HG02571 (cell line): ENCODE data around the gene TNS4.

ENCODE experiments used
- ATAC-seq: cut with Tn5 transposase; IDR thresholded peaks from one replicate; pipeline ENCODE4 v1.9.1; 2021; ENCODE audit warnings: mild to moderate bottlenecking, moderate library complexity; ENCODE audit not compliant: unreplicated experiment

The TNS4 gene

DNA sequence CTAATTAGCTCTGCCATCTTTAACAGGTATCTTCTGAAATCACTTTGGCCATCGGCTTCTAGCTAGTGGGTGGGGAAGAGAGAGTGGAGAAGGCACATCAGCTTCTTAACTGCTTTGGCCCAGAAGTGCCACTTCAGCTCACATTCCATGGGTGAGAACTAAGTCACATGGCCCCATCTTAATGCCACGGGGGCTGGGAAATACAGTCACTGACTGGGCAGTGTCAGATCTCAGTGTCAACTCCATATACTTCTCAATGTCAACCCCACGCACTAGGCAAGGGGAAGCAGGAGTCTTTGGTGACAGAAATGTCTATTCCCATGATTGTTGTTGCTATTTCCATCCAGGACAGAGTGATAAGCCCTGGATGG, 34.5 kb upstream of the TNS4 start:
- ATAC-seq, result no peak

DNA sequence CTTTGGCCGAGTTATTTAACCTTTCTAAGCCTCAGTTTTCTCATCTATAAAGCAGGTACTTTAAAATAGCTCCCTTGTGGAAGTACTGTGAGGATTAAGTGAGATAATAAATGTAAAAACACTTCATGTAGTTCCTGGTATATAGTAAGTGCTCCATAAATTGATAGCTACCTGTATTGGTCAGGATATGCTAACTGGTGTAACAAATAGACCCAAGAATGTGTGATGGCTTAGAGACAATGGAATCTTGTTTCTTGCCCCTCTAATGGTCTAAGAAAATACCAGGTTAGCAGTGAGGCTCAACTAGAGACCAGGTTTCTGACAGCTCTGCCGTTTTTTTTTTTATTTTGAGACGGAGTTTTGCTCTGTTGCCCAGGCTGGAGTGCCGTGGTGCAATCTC, 34.0 kb upstream of the TNS4 start:
- ATAC-seq, result no peak

DNA sequence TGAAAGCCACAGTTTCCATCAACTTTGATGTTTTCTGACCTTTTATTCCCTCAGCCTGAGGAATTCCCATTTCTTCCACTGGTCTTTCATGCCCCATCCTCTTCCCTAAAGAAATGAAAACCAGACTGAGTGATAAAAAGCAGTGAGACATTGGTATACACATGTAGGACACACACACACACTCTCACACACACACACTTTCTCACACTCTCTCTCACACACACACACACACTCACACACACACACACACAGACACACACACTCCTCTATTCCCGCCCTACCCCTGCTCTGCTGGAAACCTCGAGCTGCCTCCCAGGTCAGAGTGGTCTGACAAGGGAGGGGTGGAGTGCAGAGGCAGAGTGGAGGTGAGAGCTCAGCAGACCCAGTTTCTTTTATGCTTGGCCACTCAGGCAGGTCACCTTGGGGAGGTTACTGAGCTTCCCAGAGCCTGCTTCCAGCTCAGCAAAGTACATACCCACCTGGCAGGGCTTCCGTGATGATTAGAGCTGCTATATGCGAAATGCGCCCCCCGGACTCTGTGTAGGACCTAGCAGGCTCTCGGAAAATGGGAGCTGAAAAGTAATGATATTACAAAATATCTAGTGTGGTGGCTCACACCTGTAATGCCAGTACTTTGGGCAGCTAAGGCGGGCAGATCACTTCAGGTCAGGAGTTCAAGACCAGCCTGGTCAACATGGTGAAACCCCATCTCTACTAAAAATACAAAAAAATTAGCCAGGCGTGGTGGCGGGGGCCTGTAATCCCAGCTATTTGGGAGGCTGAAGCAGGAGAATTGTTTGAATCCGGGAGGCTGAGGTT, 33.2 kb upstream of the TNS4 start:
- no peak for ATAC-seq

DNA sequence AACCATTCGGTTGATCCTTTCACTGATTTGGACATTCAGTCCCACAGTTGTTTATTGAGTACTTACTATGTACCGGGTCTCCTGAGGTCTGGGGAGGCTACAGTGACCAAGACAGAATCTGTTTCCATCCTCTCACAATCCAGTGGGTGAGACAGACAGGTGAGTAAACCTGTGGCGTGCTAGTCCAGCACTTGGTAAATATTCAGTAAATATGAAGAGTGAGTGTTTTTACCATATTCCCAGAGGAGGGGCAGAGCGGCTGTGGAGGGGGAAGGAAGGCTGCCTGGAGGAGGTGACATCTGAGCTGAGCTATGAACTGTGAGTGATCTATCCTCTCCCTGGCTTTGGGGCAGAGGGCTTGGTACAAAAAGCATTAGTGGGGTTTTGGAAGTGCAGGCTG, 32.5 kb upstream of the TNS4 start:
- ATAC-seq, result no peak

DNA sequence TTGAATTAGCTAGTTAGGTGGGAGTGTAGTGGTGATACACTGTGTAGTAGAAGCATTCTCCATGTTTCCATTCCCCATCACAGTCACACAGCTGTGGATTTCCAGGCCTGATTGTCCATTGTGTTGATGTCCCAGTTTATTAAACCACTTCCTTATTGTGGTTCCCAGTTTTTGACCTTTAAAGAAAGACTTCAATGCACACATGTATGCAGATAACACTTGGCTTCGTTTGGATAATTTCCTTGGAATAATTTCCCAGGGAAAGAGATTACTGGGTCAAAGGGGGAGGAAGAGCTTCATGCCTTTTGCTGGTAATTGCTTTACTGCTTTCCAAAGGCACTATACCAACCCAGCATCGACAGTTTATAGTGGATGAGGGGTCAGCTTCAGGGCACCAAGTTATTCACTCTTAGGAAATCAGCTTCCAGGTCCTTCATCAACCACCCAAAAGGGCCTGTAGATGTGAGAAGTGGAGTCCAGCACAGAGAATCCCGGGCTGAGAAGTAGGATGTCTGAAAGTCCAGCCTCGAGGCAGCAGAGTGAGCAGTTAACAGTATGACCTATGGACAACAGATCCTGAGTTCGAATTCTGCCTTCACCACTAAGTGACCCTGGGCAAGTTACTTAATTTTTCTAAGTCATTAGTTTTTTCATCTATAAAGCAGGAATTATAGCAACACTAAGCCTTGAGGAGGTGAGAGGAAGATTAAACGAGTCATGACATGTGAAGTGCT, 31.3 kb upstream of the TNS4 start:
- no peak for ATAC-seq

DNA sequence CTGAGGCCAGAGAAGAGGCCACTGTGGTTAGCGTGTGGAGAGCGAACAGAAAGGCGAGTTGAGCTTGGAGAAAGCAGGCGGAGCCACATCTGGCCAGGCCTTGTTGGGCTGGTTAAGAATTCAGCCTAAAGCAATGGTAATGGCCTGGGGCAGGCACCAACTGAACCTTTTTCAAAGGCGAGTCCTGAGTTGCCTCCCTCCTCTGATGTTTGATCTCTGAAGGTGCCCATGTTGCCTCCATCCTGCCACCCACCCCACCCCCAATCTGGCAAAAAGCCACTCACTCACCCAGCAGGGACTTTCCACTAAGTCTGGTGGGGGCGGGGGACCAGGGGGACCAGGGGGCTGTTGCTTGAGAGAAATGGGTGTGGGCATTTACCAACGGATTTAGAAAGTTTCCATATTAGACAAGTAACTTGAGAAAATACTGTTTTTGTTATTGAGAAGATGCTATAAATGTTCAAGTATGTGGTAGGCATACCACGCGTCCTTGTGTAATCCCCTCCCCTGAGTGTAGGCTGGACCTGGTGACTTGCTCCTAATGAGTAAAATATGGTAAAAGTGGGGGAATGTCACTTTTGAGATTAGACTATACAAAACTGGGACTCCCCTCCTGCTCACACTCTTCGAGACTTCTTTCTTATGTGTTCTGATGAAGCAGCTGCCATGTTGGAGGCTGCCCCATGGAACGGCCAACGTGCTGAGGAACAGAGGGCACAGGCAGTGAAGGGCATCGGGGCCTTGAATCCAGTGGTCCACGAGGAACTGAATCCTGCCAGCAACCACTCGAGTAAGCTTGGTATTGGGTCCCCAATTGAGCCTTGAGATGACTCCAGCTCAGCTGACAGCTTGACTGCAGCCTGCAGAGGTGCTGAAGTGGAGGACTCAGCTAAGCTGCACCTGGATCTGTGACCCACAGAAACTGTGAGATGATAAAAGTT, 29.9 kb upstream of the TNS4 start:
- no peak for ATAC-seq

DNA sequence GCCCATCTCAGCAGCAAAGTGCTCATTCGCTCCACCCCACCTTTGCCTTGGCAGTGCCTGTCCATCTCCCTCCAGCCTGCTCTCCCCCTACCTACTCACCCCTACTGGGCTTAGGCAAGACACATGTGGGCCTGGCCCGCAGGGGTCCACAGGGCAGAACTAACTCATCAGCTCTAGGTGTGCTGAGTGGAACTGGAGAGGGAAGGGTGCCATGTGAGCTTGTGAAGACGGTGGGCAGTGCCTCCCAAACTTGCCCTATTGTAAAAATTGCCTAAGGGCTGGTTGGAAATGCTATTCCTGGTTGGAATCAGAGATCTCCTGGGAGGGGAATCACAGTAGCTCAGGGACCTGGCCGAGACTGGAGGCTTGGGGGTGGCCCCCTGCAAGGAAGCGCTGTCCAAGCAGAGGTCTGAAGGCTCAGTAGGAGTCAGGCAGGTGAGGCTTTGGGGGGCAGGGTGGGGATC, 29.1 kb upstream of the TNS4 start:
- ATAC-seq, result no peak

DNA sequence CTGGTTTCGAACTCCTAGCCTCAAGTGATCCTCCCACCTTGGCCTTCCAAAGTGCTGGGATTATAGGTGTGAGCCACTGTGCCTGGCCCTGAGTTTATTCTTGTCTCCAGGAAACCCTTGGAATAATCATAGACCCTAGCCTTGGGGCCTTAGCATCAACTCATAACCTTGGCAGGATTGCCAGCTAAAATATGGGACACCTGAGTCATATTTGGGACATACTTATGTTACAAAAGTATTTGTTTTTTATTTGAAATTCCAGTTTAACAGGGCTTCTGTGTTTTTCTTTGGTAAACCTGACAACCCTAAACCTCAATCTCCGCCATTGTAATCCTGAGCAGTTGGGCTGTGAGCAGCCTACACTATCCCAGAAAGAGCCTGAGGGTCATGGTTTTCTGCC, 28.6 kb upstream of the TNS4 start:
- ATAC-seq, result no peak

DNA sequence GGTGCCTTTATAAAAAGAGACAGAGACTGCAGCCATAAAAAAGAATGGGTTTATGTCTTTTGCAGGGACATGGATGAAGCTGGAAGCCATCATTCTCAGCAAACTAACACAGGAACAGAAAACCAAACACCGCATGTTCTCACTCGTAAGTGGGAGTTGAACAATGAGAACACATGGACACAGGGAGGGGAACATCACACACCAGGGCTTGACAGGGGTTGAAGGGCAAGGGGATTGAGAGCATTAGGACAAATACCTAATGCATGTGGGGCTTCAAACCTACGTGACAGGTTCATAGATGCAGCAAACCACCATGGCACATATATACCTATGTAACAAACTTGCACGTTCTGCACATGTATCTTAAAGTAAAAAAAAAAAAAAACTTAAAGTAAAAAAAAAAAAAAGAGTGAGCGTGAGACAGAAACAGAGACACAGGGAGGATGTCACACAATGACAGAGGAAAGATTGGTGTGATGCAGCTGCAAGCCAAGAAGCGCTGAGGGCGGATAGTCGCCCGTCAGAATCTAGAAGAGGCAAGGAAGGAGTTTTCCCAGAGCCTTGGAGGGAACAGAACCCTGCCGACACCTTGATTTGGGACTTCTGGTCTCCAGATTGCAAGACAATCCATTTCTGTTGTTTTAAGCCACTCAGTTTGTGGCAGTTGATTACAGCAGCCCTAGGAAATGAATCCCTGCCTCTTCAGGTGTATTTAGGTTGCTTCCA, 27.4 kb upstream of the TNS4 start:
- ATAC-seq, result no peak

DNA sequence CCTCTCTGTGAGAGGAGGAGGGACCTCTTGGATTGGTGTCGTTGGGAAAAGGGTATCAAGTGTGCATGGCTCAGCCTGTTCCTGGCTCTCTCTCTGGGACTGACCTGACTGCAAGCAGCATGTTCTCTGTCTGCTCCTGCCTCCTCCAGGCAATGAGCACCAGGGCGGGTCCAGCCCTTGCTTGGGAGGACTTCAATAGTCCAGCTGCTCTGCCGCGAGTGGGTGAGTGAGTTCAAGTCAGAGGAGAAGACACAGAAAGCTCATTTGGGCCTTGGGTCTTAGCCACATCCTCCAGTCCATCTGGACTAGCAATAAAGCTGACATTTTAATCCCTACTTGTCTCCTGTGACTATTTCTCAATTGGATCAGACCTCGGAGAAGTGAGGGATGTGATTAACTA, 25.2 kb upstream of the TNS4 start:
- no peak for ATAC-seq

DNA sequence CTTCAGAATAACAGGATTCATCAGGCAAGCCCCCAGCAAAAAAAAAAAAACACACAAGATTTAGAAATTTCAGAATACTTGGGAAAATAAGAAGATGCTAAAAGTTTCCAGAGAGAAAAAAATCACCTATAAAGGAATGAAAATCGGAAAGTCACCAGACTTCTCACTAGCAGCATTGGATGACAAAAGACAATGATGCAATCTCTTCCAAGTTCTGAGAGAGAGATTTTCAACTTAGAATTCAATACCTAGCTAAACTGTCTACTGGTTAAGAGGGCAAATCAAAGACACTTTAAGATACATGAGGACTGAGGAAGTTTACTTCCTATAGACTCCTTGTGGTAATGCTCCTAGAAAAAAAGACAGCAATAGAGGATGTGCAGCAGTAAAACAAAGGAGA, 23.9 kb upstream of the TNS4 start:
- no peak for ATAC-seq

DNA sequence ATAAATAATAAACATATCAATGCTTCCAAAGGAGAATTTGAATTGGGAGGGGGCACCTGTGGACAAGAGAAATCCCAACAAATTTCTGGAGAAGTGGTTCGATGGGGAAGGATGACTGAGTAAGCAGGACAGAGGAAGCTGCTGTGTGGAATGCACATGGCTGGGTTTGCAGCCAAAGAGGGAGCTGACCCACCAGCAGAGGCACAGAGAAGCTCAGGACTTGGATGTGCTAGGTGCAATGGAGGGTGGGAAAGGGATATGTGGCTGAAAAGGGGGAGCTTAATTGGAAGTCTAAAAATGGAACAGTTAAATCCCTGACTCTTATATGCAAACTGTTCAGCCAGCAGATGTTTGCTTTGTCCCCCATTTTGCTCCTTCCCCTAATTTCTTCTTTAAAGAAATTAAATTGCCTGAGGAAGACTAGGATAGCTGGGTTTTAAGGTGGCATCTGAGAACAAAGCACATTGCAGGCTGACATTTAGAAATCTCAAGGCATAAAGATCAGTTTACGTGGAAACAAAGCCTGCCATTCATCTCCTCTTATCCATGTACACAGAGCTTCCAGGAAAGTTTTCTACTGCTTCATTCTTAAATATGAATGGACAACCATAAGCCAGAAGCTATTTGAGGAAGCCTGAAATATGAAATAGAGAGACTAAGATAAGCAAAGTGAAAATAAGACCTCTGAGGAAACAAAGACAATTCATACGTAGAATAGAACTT, 23.0 kb upstream of the TNS4 start:
- no peak for ATAC-seq

DNA sequence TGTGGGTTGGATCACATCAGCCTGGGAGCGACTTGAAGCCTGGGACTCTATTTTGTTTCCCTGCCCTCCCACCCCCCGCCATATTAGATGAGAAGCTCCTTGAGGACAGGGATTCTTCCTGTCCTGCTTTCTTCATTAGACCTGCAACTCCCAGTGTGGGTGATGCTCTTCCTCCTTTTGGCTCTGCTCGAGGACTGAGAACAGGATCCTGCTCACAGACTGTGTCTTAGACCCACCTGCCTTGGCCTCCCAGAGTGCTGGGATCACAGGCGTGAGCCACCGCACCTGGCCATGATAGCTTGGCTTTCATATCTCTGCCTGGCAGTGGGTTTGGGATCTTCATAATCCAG, 21.5 kb upstream of the TNS4 start:
- ATAC-seq, result no peak

DNA sequence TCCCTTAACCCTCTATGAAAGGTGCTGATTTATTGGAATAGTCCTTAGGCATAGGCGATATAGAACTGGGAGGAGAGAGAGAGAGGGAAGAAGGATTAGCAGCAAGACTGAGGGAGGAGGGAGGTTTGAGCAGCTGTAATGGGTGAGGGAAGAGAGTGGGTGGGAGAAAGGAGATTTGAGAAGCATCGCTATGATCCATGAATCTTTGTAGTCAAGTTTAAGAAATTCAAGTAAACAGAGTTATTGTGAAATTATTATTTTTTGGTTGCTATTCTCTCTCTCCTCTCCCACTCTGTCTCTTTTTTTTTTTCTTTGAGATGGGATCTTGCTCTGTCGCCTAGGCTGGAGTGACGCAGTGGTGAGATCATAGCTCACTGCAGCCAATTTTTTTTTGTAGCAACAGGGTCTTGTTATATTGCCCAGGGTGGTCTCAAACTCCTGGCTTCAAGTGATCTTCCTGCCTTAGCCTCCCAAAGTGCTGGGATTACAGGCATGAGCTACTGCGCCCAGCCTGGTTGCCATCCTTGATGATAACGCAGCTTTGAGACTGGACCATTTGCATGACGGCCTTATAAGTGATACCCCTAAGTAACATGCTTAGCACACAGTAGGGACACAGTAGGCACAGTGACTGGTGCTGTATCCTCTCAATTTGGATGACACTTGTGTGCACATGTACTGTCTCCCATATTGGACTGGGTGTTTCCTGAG, 21.0 kb upstream of the TNS4 start:
- ATAC-seq, result no peak

DNA sequence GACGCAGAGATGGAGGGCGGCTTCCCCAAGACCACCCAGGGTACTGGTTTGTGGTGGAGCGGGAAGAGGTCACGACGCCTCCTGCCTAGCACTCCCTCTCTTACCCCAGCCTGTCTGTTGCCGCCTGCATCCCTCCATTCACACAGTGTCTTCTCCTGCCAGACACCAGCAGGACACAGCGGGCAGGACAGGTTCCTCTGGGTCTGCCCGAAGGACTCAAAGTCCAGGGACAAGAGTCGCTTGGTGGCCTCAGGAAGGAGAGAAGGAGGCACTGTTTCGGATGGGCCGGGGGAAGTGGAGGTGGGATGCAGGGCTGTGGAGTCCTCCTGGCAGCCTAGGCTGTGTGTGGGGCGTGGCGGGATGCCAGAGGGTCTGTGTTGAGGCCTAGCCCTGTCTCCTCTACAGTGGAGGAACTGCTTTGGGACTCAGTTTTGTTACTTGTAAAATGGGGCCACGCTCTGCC, 19.6 kb upstream of the TNS4 start:
- no peak for ATAC-seq

DNA sequence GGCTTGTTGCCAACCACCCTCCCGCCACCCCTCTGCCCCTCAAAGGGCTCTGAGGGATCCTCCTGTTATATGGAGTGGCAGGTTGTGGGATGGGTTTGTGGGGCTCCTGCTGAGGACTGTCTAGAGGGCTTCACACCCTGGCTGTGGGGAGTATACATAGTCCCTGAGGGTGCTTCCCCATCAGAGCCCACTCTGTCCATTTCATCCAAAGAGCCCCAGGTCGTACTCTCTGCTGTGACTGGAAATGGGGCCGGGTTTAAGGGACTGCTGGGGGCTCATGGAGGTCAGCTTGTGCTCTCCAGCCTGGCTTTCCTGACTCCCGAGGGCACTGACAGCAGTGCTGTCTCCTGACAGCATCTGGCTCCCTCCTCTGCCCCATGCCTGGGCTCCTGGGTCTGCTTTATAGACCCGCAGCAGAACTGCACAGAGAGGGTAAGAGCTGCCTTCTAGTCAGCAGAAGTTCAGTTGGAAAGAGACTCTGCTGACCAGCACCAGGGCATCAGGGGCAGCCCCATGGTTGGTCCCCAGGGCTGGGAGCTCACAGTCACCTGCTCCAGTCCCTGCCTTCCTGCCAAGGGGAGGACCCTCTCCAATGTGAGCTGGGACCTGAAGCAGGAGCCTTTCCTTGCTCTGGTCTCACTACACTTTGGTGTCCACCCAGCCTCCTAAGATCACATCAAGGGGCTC, 17.8 kb upstream of the TNS4 start:
- no peak for ATAC-seq

DNA sequence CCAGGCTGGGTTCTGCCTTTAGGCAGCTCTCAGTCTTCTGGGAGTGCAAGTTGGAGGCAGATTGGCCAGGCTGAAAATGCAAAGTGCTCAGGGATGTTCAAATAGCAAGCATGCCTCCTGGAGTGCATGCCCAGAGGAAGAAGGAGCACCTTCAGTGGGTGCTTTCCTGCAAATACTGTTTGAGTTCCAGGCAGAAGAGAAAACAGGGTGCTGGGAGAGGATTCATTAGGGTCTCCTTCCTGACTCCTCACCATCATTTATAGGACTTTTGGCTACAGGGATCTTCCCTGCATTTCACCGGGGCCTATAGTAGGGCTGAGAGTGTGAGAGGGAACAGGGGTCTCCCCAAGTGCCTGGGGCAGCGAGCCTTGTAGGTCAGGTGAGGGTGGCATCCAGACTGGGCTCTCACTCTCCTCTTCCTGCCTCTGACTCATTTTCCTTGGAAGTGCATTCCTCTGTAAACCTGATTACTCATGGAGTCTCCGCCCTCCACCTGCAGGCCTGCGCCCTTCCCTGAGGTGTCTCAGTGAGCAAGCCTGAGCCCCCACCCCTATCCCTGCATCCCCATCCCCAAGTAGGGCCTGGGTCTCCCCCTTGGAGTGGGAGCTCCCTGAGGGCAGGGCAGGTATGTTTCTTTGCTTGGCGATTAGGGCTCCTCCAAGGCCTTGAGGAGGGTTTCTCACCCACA, 17.1 kb upstream of the TNS4 start:
- no peak for ATAC-seq

DNA sequence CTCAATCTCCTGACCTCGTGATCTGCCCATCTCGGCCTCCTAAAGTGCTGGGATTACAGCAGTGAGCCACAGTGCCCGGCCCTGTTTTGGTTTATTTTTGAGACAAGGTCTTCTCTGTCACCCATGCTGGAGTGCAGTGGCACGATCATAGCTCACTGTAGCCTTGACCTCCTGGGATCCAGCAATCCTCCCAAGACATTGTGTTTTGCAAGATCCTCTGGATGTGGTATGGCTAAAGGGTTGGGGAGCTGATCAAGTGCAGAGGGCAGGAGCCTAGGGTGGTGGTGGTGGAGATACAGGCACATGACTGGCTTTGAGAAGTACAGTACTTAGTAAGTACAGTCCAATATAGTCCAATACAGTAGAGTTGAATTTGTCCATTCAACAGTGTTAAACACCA, 16.6 kb upstream of the TNS4 start:
- no peak for ATAC-seq
